Central memory CD8-positive, alpha-beta T cell (primary cell): ENCODE results near the gene PITPNC1.
A peak's percentile ranks its signal among the peaks of the same experiment; 100 is the strongest.

Experiments
- ATAC-seq: fragments of 150-1000 bp; cut with Tn5 transposase; replicated peaks from 2 replicates; pipeline ENCODE4 v1.10.0; 2022; ENCODE audit warnings: mild to moderate bottlenecking, moderate FRiP score, moderate number of reproducible peaks; ENCODE audit not compliant: poor library complexity, severe bottlenecking; ENCODE audit errors: extremely low read depth
- DNase-seq, 2 donors: peaks; one replicate each; pipeline ENCODE4 v3.0.0; 2021; ENCODE audit warnings: low spot score in 2 of 2
- H3K27ac Mint-ChIP-seq: one replicate; pipeline ENCODE4 v1.8.0; 2022; ENCODE audit warnings: low read depth, mild to moderate bottlenecking, moderate library complexity, mixed read lengths
- H3K27me3 Mint-ChIP-seq: one replicate; pipeline ENCODE4 v1.8.0; 2022; ENCODE audit warnings: mixed read lengths
- H3K36me3 Mint-ChIP-seq: one replicate; pipeline ENCODE4 v1.8.0; 2022; ENCODE audit warnings: mild to moderate bottlenecking, moderate library complexity, mixed read lengths; ENCODE audit not compliant: insufficient read depth
- H3K4me1 Mint-ChIP-seq: one replicate; pipeline ENCODE4 v1.8.0; 2022; ENCODE audit warnings: mixed read lengths
- H3K4me3 Mint-ChIP-seq: one replicate; pipeline ENCODE4 v1.8.0; 2022; ENCODE audit warnings: mild to moderate bottlenecking, moderate library complexity, mixed read lengths
- H3K9me3 Mint-ChIP-seq: one replicate; pipeline ENCODE4 v1.8.0; 2022; ENCODE audit warnings: mixed read lengths

PITPNC1 gene

GRCh38 chr17:67358612-67359011 is 18.5 kb upstream of the PITPNC1 start:
- Mint-ChIP-seq H3K4me1 (peaks cover 40% of the 10 kb centered on the region), H3K36me3 (peaks cover 68% of the 10 kb centered on the region), H3K4me3 (no peak overlapping the region), H3K27me3 (no peaks in the 10 kb centered on the region), H3K9me3 (no peaks in the 10 kb centered on the region), H3K27ac (peak overlapping the region; percentile 17)
- no peak for DNase-seq
- peak; percentile 21 for ATAC-seq

- Mint-ChIP-seq H3K27ac (peak overlapping the region; percentile 75), H3K4me1 (peaks cover 53% of the 10 kb centered on the region), H3K27me3 (no peaks in the 10 kb centered on the region), H3K36me3 (peaks cover 54% of the 10 kb centered on the region), H3K4me3 (peak overlapping the region; percentile 14), H3K9me3 (no peaks in the 10 kb centered on the region)
- ATAC-seq, result peak; percentile 93
- DNase-seq, result peak in 1 of 2 donors; percentile 46
Measured at GRCh38 chr17:67359960-67360791, 16.9 kb upstream of the PITPNC1 start.

- no peak for ATAC-seq
- peak overlapping the region; percentile 75 for H3K27ac Mint-ChIP-seq
- peaks cover 49% of the 10 kb centered on the region for H3K36me3 Mint-ChIP-seq
- H3K27me3 Mint-ChIP-seq, result no peaks in the 10 kb centered on the region
- peak overlapping the region; percentile 12 for H3K4me3 Mint-ChIP-seq
- peaks cover 60% of the 10 kb centered on the region for H3K4me1 Mint-ChIP-seq
- no peaks in the 10 kb centered on the region for H3K9me3 Mint-ChIP-seq
- no peak for DNase-seq
Measured at GRCh38 chr17:67360880-67361279, 16.2 kb upstream of the PITPNC1 start.

GRCh38 chr17:67362173-67362572 is 14.9 kb upstream of the PITPNC1 start:
- Mint-ChIP-seq H3K27ac (no peak overlapping the region), H3K9me3 (no peaks in the 10 kb centered on the region), H3K36me3 (peaks cover 44% of the 10 kb centered on the region), H3K27me3 (no peaks in the 10 kb centered on the region), H3K4me1 (peaks cover 67% of the 10 kb centered on the region), H3K4me3 (peak overlapping the region; percentile 34)
- DNase-seq (no peak), ATAC-seq (no peak)

- Mint-ChIP-seq H3K4me3 (peak overlapping the region; percentile 86), H3K9me3 (no peaks in the 10 kb centered on the region), H3K4me1 (peaks cover 56% of the 10 kb centered on the region), H3K27me3 (no peaks in the 10 kb centered on the region), H3K27ac (peak overlapping the region; percentile 87), H3K36me3 (peaks cover 29% of the 10 kb centered on the region)
- no peak for DNase-seq
- no peak for ATAC-seq
Measured at GRCh38 chr17:67364847-67365737, 12.0 kb upstream of the PITPNC1 start.

GRCh38 chr17:67365738-67366192 is 11.3 kb upstream of the PITPNC1 start:
- peak overlapping the region; percentile 86 for H3K4me3 Mint-ChIP-seq
- no peaks in the 10 kb centered on the region for H3K9me3 Mint-ChIP-seq
- peaks cover 49% of the 10 kb centered on the region for H3K4me1 Mint-ChIP-seq
- H3K27me3 Mint-ChIP-seq, result no peaks in the 10 kb centered on the region
- H3K36me3 Mint-ChIP-seq, result peaks cover 24% of the 10 kb centered on the region
- ATAC-seq (peak; percentile 42), DNase-seq (no peak)
- peak overlapping the region; percentile 74 for H3K27ac Mint-ChIP-seq

GRCh38 chr17:67366193-67367157 is 10.6 kb upstream of the PITPNC1 start, which contains the start of gene PSMD12:
PSMD12 (minus strand) TSS chr17:67366577; CDS start chr17:67366519, 58 bp downstream.
- Mint-ChIP-seq H3K27ac (peak within 1 kb of the TSS; percentile 74), H3K36me3 (peaks cover 20% of the 10 kb centered on the region), H3K9me3 (no peaks in the 10 kb centered on the region), H3K27me3 (no peaks in the 10 kb centered on the region), H3K4me1 (peaks cover 45% of the 10 kb centered on the region), H3K4me3 (peak within 1 kb of the TSS; percentile 86)
- DNase-seq (peak; percentile 90), ATAC-seq (peak; percentile 92)

GRCh38 chr17:67369676-67370075 is 7.4 kb upstream of the PITPNC1 start:
- no peak overlapping the region for H3K4me3 Mint-ChIP-seq
- no peak for ATAC-seq
- no peak for DNase-seq
- H3K36me3 Mint-ChIP-seq, result peaks cover 8% of the 10 kb centered on the region
- no peaks in the 10 kb centered on the region for H3K27me3 Mint-ChIP-seq
- peaks cover 22% of the 10 kb centered on the region for H3K4me1 Mint-ChIP-seq
- H3K27ac Mint-ChIP-seq, result no peak overlapping the region
- no peaks in the 10 kb centered on the region for H3K9me3 Mint-ChIP-seq

- peaks cover 14% of the 10 kb centered on the region for H3K4me1 Mint-ChIP-seq
- no peaks in the 10 kb centered on the region for H3K27me3 Mint-ChIP-seq
- peaks cover 8% of the 10 kb centered on the region for H3K36me3 Mint-ChIP-seq
- no peak for ATAC-seq
- no peaks in the 10 kb centered on the region for H3K9me3 Mint-ChIP-seq
- H3K27ac Mint-ChIP-seq, result no peak overlapping the region
- H3K4me3 Mint-ChIP-seq, result no peak overlapping the region
- no peak for DNase-seq
Measured at GRCh38 chr17:67372751-67373150, 4.3 kb upstream of the PITPNC1 start.

GRCh38 chr17:67374329-67375053 is 2.6 kb upstream of the PITPNC1 start:
- Mint-ChIP-seq H3K27ac (peak overlapping the region; percentile 9), H3K36me3 (peaks cover 16% of the 10 kb centered on the region), H3K9me3 (no peaks in the 10 kb centered on the region), H3K4me1 (peaks cover 21% of the 10 kb centered on the region), H3K4me3 (peak overlapping the region; percentile 24), H3K27me3 (no peaks in the 10 kb centered on the region)
- ATAC-seq, result peak; percentile 37
- peak; percentile 77 to 80 for DNase-seq

- Mint-ChIP-seq H3K27ac (peak overlapping the region; percentile 9), H3K4me1 (peaks cover 27% of the 10 kb centered on the region), H3K4me3 (peak overlapping the region; percentile 24), H3K36me3 (peaks cover 20% of the 10 kb centered on the region), H3K27me3 (no peaks in the 10 kb centered on the region), H3K9me3 (no peaks in the 10 kb centered on the region)
- ATAC-seq (no peak), DNase-seq (no peak)
Measured at GRCh38 chr17:67375054-67375427, 2.0 kb upstream of the PITPNC1 start.
